AG04449 (cell line): Measurements from ENCODE around the gene NAV2.

Experiments used
- CTCF ChIA-PET: fragments of 350-600 bp; formaldehyde crosslinking; extraction: SDS; loops from one replicate; lab custom pipeline; 2021; ENCODE audit warnings: antibody characterized with exemption; lab: Yijun Ruan, JAX
- POLR2A ChIA-PET: fragments of 400-600, 350-600 bp; formaldehyde crosslinking; extraction: SDS; loops from one replicate; lab custom pipeline; 2020; ENCODE audit warnings: antibody characterized with exemption, inconsistent platforms; lab: Yijun Ruan, JAX
- DNase-seq: peaks from one replicate; pipeline ENCODE4 v3.0.0-alpha.2; 2010; ENCODE audit warnings: low read depth, low spot score
- H3K4me3 ChIP-seq: 2 replicates; pipeline ENCODE4 v1.5.1; 2011; ENCODE audit warnings: low read depth, mild to moderate bottlenecking, control low read depth, low read length
- CTCF ChIP-seq: IDR thresholded peaks from one replicate; pipeline ENCODE4 v1.5.1; 2011; ENCODE audit warnings: mild to moderate bottlenecking, moderate library complexity, low read length, control low read depth, inconsistent platforms; ENCODE audit not compliant: insufficient read depth; ENCODE audit errors: missing control alignments

NAV2 gene

GRCh38 chr11:20026629-20027555 lies 314.3 kb downstream of the NAV2 start:
- no peak for DNase-seq
- no peak overlapping the region for H3K4me3 ChIP-seq

GRCh38 chr11:20027556-20028013 lies 314.9 kb downstream of the NAV2 start:
- no peak overlapping the region for H3K4me3 ChIP-seq
- ChIA-PET CTCF (interaction anchor here (1.3 kb wide), 1 partner anchor 74 kb away, joined by 3 read pairs; no protein-coding TSS in a partner anchor), POLR2A (no interaction called here)
- no peak for TF ChIP-seq CTCF
- DNase-seq = no peak

More at GRCh38 chr11:20026629-20027555, 314.3 kb downstream of the NAV2 start:
- ChIA-PET POLR2A (no interaction called here), CTCF (interaction anchor here (1.3 kb wide), 1 partner anchor 82 kb away, joined by 3 read pairs; no protein-coding TSS in a partner anchor)
- no peak for TF ChIP-seq CTCF

- DNase-seq = no peak
- POLR2A ChIA-PET = no interaction called here
- no peak overlapping the region for H3K4me3 ChIP-seq
- CTCF ChIA-PET = interaction anchor here (1.2 to 1.7 kb wide), 2 partner anchors 76 to 104 kb away, joined by 3 to 4 read pairs; no protein-coding TSS in a partner anchor
- TF ChIP-seq CTCF = no peak
These were observed 316.6 kb downstream of the NAV2 start for GRCh38 chr11:20029193-20029592.

GRCh38 chr11:20030472-20030871 lies 317.8 kb downstream of the NAV2 start:
- ChIA-PET CTCF (interaction anchor here (1.2 kb wide), 2 partner anchors 41 to 78 kb away, joined by 3 read pairs; no protein-coding TSS in a partner anchor), POLR2A (no interaction called here)
- H3K4me3 ChIP-seq = no peak overlapping the region
- TF ChIP-seq CTCF = no peak
- DNase-seq = no peak

- CTCF ChIA-PET = no interaction called here
These were observed 318.7 kb downstream of the NAV2 start for GRCh38 chr11:20031155-20032001.

More at GRCh38 chr11:20031155-20032001, 318.7 kb downstream of the NAV2 start:
- POLR2A ChIA-PET = no interaction called here
- H3K4me3 ChIP-seq = peak overlapping the region; percentile 19
- TF ChIP-seq CTCF = no peak
- DNase-seq = peak; percentile 91
